GM21717 (cell line): ENCODE data around the gene PPP2R5E.
"Not testable (repeated sequence)": the region's sequence is repeated elsewhere in the genome, so short reads cannot be mapped to it uniquely, and the experiment has no call there.

Experiments
- ATAC-seq: cut with Tn5 transposase; IDR thresholded peaks from one replicate; pipeline ENCODE4 v1.9.1; 2021; ENCODE audit warnings: mild to moderate bottlenecking, moderate library complexity; ENCODE audit not compliant: unreplicated experiment

The PPP2R5E gene

DNA sequence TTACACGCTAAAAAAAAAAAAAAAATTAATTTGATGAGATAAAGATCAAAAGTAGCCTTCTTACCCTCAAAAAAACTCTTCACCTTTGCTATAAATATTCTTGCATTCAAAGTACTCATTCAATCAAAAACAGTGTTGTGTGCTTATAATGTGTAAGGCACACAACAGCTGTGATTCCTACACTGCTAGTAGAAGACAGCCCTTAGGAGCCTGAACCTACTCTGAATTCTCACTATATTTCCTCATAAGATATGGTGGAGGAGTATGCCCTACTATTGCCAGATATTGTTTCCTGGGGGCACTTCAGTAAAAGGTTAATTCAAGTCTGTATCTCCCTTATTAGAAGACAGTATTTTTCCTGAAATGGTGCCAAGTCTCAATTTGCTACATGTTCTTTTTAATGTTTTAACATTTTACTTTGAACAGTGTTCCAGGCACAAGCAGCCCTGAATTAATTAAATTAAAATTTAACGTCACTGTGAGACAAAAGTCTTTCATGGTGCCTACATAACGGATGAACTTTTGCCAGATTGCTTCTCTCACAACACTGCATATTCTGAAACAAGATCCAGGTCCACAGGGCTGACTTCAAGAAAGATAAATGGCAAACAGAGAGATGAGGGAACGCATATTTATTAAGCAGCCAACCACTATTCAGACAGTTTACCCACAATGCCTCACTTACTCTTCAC lies 19.3 kb downstream of the PPP2R5E start:
- ATAC-seq = no peak

DNA sequence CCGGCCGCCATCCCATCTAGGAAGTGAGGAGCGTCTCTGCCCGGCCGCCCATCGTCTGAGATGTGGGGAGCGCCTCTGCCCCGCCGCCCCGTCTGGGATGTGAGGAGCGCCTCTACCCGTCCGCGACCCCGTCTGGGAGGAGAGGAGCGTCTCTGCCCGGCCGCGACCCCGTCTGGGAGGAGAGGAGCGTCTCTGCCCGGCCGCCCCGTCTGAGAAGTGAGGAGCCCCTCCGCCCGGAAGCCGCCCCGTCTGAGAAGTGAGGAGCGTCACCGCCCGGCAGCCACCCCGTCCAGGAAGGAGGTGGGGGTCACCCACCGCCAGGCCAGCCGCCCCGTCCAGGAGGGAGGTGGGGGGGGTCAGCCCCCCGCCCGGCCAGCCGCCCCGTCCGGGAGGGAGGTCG lies 20.7 kb downstream of the PPP2R5E start:
- ATAC-seq = not testable (repeated sequence)

DNA sequence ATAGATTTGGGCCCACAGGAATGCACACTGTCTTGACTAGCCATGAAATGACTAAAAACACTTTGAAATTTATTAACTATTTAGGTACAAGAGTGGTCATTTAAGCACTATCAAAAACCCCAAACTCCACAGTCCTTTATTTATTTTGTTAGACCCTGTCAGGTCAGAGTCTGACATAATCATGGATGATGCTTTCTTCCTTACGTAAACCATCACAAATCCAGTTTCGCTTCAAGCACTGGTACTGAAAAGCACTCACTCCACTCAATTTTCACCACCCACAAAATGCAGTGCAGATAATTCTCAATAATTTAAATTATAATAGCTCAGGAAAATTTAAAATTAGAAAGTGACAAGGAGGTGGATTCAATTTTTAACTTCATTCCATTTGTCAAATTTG lies 25.8 kb downstream of the PPP2R5E start:
- no peak for ATAC-seq

DNA sequence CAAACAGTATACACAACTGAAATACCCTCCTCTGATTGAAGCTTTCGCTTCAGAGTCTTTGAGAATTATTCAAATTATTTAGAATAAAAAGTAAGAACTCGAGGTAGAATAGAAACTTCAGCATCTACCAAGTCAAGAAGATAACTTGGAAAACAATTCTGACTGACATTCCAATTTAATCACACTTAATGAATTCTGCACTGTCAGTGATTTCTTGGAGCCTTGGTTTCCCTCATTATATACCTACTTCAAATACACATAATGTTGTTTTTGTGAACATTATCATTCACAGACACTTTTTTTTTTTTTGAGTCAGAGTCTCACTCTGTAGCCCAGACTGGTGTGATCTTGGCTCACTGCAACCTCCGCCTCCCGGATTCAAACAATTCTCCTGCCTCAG lies 27.9 kb downstream of the PPP2R5E start:
- no peak for ATAC-seq

DNA sequence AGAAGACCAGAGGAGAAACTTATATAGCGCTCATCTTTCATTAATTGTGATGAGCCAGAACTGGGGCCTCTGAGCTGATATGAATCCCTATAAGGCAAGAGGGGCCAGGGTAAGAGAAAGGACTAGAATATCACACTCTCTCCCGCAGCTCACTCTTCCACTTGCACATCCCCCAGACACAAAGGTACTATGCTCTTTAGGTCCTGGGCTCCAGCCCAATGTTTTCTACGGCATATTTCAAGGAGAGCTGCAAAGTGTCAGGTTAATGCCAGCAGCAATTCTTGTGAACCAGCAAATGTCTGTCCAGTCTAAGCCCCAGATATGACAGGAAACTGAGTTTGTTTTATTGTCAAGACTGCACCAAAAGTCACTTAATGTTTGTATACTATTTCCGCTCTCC lies 29.4 kb downstream of the PPP2R5E start:
- no peak for ATAC-seq

DNA sequence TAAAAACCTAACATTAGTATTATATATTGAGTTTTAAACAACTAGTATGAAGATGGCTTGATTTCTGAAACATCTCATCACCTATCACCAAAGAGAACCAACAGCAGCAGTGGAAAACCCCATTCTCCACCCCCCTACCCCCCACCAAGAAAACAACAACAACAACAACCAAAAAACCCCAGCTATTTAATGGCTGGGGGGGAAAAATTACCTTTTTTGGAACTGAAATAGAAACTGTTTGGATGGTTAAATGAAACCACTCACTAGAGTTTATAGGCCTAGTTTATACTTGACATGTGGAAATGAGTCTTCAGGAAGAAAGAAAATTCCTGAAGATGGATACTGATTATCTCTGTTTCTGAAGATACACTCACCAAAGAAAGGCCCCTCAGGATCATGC lies 30.3 kb downstream of the PPP2R5E start:
- no peak for ATAC-seq

DNA sequence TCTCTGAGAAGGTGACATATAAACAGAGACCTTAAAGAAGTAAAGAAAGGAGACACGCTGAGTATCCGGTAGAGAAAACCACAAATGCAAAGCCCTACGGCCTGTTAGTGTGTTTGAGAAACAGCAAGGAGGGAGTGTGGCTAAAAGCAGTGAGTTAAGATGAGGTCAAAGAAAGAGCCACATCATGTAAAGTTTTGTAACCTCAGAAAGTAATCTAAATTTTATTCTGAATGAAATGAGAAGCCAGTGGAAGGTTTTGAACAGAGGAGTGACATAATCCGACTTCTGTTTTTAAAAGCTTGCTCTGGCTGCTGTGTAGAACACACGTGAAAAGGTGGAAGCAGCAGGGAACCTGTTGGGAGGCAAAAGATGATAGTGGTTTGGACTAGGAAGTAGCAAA lies 32.6 kb downstream of the PPP2R5E start:
- no peak for ATAC-seq

DNA sequence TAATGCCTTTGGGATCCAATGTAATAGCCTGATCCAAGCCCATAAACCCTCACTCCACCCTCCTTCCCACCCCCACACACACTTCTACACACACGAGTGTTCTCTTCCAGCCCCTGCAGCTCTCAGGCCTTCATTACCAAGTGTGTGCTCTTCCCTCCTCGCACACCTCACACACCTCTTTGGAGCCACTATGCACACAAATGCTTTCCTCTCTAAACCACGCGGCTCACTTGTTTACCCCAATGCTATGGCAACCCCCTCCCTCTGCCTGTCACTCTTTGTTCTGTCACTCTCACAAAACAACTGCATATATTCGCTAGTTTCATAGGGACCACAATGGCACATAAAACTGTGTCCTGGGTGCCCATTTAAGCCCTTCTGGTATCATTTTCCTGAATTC lies 35.1 kb downstream of the PPP2R5E start:
- ATAC-seq = no peak

DNA sequence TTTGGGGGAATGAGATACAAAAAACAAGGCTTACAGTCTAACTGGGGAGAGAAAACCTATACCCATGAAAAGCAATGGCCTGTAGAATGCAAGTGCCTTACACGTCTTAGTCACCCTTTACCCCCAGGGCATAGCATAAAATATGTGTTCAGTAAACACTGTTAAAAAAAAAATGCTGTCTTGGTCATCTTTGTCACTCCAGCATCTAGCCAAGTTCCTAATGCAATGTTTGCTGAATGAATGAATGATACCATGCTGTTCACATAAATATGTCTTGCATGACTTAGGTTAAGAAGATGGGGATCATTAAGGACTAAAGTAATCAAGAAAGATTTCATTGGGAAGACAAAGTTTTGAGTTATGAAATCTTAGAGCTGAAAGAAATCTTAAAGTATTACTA lies 38.5 kb downstream of the PPP2R5E start:
- no peak for ATAC-seq

DNA sequence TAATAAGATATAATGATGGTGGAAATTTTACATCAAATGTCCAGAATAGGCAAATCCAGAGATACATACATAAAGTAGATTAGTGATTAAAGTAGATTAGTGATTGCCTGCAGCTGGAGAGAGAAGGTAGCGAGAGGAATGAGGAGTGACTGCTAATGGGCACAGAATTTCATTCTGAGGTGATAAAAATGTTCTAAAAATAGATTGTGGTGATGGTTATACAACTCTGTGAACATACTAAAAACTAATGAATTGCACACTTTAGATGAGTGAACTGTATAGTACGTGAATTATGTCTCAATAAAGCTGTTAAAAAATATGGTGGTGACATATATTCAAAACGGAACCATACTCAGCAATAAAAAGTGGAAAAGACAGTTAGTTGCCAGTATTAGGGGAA lies 41.7 kb downstream of the PPP2R5E start:
- ATAC-seq = no peak

DNA sequence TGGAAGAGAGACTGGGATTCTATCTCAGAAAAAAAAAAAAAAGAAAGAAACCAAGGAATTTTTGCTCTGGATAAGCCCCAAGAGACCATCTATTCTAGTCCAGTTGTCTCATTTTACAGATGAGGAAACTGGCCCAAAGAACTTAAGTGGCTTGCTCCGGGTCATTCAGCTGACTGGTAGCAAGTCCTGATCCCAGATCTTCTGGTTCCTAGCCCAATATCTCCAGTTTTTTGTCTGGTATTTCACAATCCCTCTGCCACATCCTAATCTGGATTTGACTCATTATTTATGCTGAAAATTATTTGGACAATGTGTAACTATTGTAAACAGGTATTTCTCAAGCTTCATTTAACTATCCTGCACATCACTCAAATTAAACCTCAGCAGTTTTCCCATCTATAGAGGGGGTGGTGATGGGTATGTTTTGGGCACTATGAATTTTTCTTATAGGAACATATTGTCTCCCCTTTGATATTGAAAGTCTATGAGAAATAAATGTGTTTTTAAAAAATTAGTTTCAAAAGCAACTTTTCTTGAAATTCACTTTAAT lies 43.4 kb downstream of the PPP2R5E start:
- no peak for ATAC-seq

DNA sequence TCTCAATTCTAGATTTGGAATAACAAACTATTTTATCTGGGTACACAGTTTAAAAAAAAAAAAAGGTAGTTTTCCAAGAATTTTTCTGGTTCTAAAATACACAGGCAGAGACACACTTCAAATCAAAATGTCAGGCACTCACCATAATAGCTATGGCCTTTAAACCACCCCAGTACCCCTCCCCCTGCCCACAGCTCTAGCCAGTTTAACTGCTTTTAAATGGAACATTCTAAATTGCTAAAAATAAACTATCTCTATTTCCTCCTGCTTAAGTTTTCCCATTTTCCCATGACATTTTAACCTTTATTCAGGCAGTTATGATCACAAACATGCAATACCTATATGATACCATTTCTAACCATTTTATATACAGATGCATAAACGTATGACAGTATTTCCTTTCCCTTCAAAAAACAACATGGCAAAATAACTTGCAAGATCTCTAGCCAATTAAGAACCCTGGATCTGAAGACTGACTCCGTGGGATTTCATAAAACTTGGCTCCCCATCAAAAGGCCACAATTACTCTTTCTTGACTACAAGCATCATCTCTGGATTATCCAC lies 46.3 kb downstream of the PPP2R5E start:
- no peak for ATAC-seq

DNA sequence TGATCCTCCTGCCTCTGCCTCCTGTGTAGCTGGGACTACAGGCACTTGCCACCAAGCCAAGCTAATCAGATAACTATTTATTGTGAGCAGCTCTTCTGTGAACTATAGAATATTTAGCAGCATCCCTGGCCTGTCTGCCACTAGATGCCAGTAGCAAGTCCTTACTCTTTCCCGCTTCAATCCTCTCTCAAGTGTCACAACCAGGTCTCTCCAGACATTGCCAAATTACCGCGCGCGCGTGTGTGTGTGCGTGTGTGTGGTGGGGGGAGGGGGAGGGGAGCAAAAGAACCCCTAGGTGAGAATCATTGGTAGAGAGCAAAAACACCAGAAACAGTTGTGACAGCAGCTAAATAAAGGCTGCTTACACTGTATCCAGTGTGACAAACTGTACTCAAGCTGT lies 49.9 kb downstream of the PPP2R5E start:
- ATAC-seq = no peak

DNA sequence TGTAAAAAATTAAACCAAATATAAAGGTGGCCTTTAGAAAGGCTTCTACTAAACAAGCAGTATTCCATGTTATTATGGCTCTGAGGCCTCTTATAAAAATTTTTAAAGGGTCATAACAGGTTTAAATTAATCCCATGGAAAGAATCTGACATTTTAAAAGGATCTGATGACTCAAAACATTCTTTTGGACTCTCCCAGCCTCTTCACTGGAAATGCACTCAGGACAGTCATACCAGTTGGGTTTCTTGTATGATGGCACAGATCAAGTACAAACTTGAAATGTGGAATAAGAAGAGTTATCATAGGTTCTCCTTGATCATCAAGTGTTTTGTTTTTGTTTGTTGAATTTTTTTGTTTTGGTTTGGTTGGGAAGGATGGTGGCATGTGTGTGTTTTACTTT lies 50.8 kb downstream of the PPP2R5E start:
- no peak for ATAC-seq

DNA sequence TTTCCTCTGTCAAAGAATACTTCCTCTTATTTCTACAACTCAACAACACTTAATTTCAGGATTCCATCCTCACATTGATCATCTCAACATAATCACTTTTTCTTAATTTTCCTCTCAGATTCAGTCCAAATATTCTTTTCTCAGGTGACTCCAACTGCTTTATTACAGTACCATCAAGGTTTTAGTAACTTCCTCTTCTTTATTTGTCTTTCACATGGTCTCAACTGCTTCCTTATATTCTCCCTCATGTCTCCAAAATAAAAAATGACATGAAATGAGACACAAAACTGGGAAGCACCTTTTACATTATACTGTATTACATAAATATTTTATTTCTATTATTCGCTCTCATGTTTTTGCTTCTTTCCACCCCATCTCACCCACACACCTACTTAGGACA lies 55.5 kb downstream of the PPP2R5E start:
- no peak for ATAC-seq

DNA sequence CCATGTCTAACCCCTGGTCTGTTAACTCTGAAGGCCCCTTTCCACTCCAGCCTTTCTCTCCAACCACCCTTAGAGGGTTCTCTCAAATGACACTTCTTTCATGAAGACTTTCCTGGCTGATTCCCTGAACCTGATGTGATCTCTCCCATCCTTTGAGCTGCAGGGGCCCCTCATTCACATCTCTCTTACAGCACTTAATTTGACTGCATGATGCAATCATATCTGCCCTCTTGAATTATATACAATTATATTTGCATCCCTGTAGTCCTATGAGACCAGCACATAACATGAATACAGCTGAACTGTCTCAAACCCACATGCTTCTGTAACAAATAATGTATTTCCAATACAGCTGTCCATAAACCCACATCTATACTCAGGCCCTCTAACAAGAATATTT lies 56.4 kb downstream of the PPP2R5E start:
- no peak for ATAC-seq

DNA sequence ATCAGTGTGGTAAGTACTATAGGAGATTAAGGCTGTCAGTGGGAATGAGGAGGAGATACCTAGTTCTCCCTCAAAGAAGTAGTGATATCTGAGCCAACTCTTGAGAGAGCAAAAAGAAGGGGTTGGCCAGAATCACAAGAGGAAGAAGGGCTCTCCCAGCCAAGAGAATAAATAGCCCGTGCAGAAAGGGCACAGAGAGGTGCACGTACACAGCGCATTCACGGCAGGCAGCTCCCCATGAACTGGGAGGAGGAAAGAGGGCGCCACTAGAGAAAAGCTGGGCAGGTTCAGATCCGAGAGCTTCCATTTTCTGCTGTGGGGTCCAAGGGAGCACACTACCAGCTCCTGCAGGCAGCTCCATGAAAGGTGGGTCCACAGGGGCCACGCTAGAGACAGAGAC lies 59.9 kb downstream of the PPP2R5E start:
- ATAC-seq = no peak

DNA sequence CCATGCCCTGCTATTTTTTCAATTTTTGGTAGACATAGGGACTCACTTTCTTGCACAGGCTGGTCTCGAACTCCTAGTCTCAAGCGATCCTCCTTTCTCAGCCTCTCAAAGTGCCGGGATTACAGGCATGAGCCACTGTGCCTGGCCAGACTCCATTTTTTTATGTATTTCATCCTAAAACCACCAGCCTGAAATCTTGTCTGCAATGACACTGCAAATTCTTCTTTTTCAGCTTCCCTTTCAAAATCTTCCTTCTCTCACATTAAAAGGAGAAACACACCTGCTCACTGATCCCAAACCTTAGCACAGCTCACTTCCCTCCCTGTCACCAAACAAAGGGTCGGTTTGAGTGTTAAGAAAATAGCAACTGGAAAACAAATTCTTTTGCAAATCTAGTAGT lies 62.6 kb downstream of the PPP2R5E start:
- ATAC-seq = no peak

DNA sequence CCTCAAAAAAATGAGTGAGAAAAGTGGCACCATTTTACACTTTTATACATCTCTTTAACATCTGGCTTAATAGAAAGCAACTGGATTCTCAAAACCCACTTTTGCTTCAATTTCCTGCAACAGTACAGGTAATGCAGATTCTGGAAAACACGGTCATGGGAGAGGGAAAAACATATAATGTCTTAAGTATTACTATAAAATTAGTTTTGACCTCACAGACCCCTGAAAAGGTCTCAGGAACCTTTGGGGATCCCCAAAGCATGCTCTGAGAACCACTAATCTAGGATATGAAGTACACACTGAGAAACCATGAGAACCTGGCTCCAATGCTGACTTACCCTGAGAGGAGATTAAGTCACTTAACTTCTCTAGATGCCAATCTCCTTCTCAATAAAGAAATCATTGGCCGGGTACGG lies 64.7 kb downstream of the PPP2R5E start:
- peak; percentile 44 for ATAC-seq

DNA sequence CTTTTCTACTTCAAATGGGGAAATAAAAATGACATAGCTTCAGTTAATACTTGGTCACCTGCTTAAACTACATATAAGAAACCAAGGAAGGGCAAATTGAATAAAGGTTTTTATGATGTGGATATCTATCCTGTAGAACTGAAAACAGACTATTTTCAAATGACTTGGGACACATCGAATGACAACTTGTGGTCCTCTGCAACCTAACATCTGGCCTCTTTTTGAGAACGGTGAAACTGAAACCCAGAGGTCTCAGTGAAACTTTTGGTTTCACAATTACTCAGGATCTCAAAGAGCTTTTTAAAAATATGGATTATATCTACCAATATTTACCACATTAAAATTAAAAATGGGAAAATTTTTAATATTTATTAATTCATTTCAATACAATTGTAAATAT lies 65.2 kb downstream of the PPP2R5E start:
- ATAC-seq = peak; percentile 83

DNA sequence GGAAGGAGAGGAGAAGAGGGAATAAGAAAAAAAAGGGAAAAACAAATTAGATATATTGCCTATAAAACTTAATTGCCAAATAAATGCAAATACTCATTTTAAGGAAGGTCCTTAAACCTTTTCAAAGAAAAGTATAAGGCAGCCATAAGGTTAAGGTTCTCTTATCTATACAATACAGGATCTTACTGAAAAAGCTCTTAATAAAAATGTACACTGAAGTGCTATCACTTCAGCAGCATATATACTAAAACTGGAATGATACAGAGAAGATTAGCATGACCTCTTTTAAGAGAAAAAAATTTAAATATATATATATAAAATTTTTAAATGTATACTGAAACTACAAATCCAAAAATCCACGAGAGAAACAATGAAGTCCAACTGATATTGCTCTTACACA lies 65.6 kb downstream of the PPP2R5E start:
- no peak for ATAC-seq

DNA sequence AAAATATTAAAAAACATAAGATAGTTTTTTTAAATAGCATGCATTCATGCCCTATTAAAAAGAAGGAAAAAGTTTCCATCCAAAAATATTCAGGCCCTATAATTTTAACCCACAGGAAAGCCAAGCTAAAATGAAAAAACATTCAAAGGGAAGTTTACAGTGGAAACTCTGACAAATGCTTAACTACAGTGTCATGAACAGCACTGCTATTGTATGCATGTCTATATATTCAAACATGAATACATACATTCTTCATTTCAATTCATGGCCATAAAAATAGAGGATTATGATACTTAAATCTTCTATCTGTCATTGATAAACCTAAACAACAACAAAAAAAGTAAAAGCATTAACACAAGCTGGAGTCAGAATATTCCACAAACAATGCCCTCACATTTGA lies 67.4 kb downstream of the PPP2R5E start:
- no peak for ATAC-seq

DNA sequence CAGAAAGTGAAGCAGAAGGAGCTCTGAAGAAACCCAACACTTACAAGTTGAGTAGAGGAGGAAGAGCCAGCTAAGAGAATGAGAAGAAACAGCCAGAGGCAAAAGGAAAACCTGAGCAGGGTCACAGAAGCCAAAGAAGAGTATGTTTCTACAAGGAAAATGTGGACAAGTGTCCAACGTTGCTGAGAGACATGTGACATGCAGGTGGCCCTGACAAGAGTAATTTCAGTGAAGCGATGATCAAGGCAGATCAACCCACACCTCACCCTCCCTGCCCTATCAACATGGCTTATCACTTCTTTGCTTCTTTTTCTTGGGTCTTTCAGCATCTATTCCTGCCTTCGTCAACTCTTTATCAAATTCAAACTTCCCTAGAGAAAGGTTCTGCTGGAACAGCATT lies 68.3 kb downstream of the PPP2R5E start:
- no peak for ATAC-seq
